HL-60 (cell line): ENCODE measurements around the gene CRNKL1.

ENCODE experiments used
- CTCF ChIP-seq: IDR thresholded peaks from one replicate; pipeline ENCODE4 v1.5.1; 2011; ENCODE audit warnings: low read length, control low read depth, inconsistent platforms; ENCODE audit not compliant: insufficient read depth
- GABPA ChIP-seq: IDR thresholded peaks from 2 replicates; pipeline ENCODE4 v1.6.1; 2012; ENCODE audit warnings: low read depth
- SPI1 ChIP-seq: IDR thresholded peaks from 2 replicates; pipeline ENCODE4 v1.6.1; 2012; ENCODE audit warnings: low read depth, mild to moderate bottlenecking, borderline replicate concordance
- TF ChIP-seq, protein P1 (sequence below): IDR thresholded peaks from 2 replicates; pipeline ENCODE4 v1.6.1; 2012; ENCODE audit warnings: low read depth; ENCODE audit not compliant: insufficient replicate concordance

GRCh38 chr20:20037960-20038359, 14.3 kb downstream of the CRNKL1 start:
- no peak for TF ChIP-seq CTCF
- no peak for TF ChIP-seq GABPA
- TF ChIP-seq, protein P1, sequence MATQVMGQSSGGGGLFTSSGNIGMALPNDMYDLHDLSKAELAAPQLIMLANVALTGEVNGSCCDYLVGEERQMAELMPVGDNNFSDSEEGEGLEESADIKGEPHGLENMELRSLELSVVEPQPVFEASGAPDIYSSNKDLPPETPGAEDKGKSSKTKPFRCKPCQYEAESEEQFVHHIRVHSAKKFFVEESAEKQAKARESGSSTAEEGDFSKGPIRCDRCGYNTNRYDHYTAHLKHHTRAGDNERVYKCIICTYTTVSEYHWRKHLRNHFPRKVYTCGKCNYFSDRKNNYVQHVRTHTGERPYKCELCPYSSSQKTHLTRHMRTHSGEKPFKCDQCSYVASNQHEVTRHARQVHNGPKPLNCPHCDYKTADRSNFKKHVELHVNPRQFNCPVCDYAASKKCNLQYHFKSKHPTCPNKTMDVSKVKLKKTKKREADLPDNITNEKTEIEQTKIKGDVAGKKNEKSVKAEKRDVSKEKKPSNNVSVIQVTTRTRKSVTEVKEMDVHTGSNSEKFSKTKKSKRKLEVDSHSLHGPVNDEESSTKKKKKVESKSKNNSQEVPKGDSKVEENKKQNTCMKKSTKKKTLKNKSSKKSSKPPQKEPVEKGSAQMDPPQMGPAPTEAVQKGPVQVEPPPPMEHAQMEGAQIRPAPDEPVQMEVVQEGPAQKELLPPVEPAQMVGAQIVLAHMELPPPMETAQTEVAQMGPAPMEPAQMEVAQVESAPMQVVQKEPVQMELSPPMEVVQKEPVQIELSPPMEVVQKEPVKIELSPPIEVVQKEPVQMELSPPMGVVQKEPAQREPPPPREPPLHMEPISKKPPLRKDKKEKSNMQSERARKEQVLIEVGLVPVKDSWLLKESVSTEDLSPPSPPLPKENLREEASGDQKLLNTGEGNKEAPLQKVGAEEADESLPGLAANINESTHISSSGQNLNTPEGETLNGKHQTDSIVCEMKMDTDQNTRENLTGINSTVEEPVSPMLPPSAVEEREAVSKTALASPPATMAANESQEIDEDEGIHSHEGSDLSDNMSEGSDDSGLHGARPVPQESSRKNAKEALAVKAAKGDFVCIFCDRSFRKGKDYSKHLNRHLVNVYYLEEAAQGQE: no peak
- no peak for TF ChIP-seq SPI1
